HS-27A (cell line): ENCODE data around the gene POU6F2.

Experiments used
- DNase-seq: peaks from one replicate; pipeline ENCODE4 v3.0.0-alpha.2; 2012; ENCODE audit warnings: low read depth, missing footprints

Gene POU6F2

GRCh38 chr7:39446546-39446945, 468.8 kb downstream of the POU6F2 start:
- DNase-seq, result no peak

GRCh38 chr7:39451901-39452300, 474.2 kb downstream of the POU6F2 start:
- no peak for DNase-seq

GRCh38 chr7:39453743-39454355, 476.1 kb downstream of the POU6F2 start:
- peak; percentile 14 for DNase-seq

- DNase-seq, result no peak
Observed at GRCh38 chr7:39458061-39458745, 480.5 kb downstream of the POU6F2 start.

- DNase-seq, result no peak
Observed at GRCh38 chr7:39459636-39460035, 481.9 kb downstream of the POU6F2 start.

GRCh38 chr7:39460486-39460885, 482.8 kb downstream of the POU6F2 start:
- no peak for DNase-seq

- no peak for DNase-seq
Observed at GRCh38 chr7:39461263-39461820, 483.6 kb downstream of the POU6F2 start.

GRCh38 chr7:39463252-39463651, 485.5 kb downstream of the POU6F2 start:
- no peak for DNase-seq

- no peak for DNase-seq
Observed at GRCh38 chr7:39464350-39465054, 486.8 kb downstream of the POU6F2 start.

- DNase-seq, result no peak
Observed at GRCh38 chr7:39465055-39465929, 487.6 kb downstream of the POU6F2 start.

GRCh38 chr7:39468261-39468660, 490.6 kb downstream of the POU6F2 start:
- no peak for DNase-seq

- DNase-seq, result no peak
Observed at GRCh38 chr7:39468808-39469374, 491.2 kb downstream of the POU6F2 start.

- DNase-seq, result no peak
Observed at GRCh38 chr7:39480901-39481300, 503.2 kb downstream of the POU6F2 start.

GRCh38 chr7:39488467-39489393, 511.0 kb downstream of the POU6F2 start:
- no peak for DNase-seq

- no peak for DNase-seq
Observed at GRCh38 chr7:39490296-39490695, 512.6 kb downstream of the POU6F2 start.

GRCh38 chr7:39493934-39494333, 516.2 kb downstream of the POU6F2 start:
- DNase-seq, result no peak

GRCh38 chr7:39501358-39501757, 523.6 kb downstream of the POU6F2 start:
- no peak for DNase-seq

GRCh38 chr7:39504963-39505362, 527.3 kb downstream of the POU6F2 start:
- DNase-seq, result peak; percentile 70

GRCh38 chr7:39507866-39508551, 530.3 kb downstream of the POU6F2 start:
- no peak for DNase-seq

GRCh38 chr7:39509436-39509835, 531.7 kb downstream of the POU6F2 start:
- DNase-seq, result no peak
